Thoracic aorta (tissue), 2 donors: ENCODE results near the gene HINT2. TPM values are rescaled to one million over a fixed set of nuclear protein-coding genes. Genes with fewer than 3 reads are reported as not detected.
A peak's percentile ranks its signal among the peaks of the same experiment; 100 is the strongest.

Source experiments
- ATAC-seq: fragments of 150-250 bp; one replicate; pipeline ENCODE4 v1.8.0; 2017; ENCODE audit warnings: low read depth; ENCODE audit not compliant: insufficient number of reproducible peaks, low FRiP score
- DNase-seq: peaks from one replicate; pipeline ENCODE4 v3.0.0-alpha.2; 2020; ENCODE audit warnings: low spot score
- H3K27ac ChIP-seq, 2 donors: fragments of 200-600 bp; sonication (generic); 1 replicate in 1 of 2; 2 replicates in 1 of 2; pipeline ENCODE4 v1.5.1; 2016; ENCODE audit warnings: mild to moderate bottlenecking in 2 of 2, moderate library complexity in 2 of 2
- H3K27me3 ChIP-seq: fragments of 200-600 bp; sonication (generic); replicated peaks from 2 replicates; pipeline ENCODE4 v1.6.0; 2016; ENCODE audit warnings: mild to moderate bottlenecking; ENCODE audit not compliant: insufficient read depth
- H3K36me3 ChIP-seq: fragments of 200-600 bp; sonication (generic); one replicate; pipeline ENCODE4 v1.5.1; 2016
- H3K4me1 ChIP-seq, 2 donors: fragments of 200-600 bp; sonication (generic); 1 replicate in 1 of 2; 2 replicates in 1 of 2; pipeline versions ENCODE4 v1.5.1 to v1.6.0; 2016; ENCODE audit warnings: low read depth in 2 of 2, mild to moderate bottlenecking in 1 of 2; ENCODE audit not compliant: control insufficient read depth in 1 of 2
- H3K4me3 ChIP-seq: fragments of 200-600 bp; sonication (generic); 2 replicates; pipeline ENCODE4 v1.5.1; 2016; ENCODE audit warnings: mild to moderate bottlenecking
- H3K9me3 ChIP-seq: fragments of 200-600 bp; sonication (generic); 2 replicates; pipeline ENCODE4 v1.5.1; 2016
- CTCF ChIP-seq: fragments of 200-600 bp; sonication (generic); IDR thresholded peaks from one replicate; pipeline ENCODE4 v1.5.1; 2019; ENCODE audit warnings: antibody characterized with exemption
- total RNA-seq, 2 donors: library from RNA; depleted of rRNA; stranded (reverse); fragments of >200 nt; gene quantifications; one replicate each; pipeline versions ENCODE4 v1.1.0 to v1.2.3, GENCODE V29; 2016

HINT2 gene
- total RNA-seq, 2 donors from 2014 or later, result 18.4 to 45.4 TPM

- Histone ChIP-seq H3K36me3 (no peaks in the 10 kb centered on the region), H3K27me3 (no peaks in the 10 kb centered on the region), H3K9me3 (no peaks in the 10 kb centered on the region), H3K4me1 (peaks cover 13 to 28% of the 10 kb centered on the region in 2 donors), H3K27ac (no peak overlapping the region), H3K4me3 (no peak overlapping the region)
- no peak for TF ChIP-seq CTCF
- ATAC-seq (no peak), DNase-seq (no peak)
Measured at GRCh38 chr9:35816708-35817107, 1.9 kb upstream of the HINT2 start.

GRCh38 chr9:35814106-35814840 lies 569 bp downstream of the HINT2 start:
- ATAC-seq (no peak), DNase-seq (no peak)
- H3K27ac ChIP-seq, result peak overlapping the region; percentile 88 to 91
- peak overlapping the region; percentile 85 for H3K4me3 ChIP-seq
- H3K4me1 ChIP-seq, result peaks cover 16 to 39% of the 10 kb centered on the region in 2 donors
- TF ChIP-seq CTCF, result peak; percentile 20
- H3K9me3 ChIP-seq, result no peaks in the 10 kb centered on the region
- H3K36me3 ChIP-seq, result peaks cover 2% of the 10 kb centered on the region
- no peaks in the 10 kb centered on the region for H3K27me3 ChIP-seq

GRCh38 chr9:35813434-35814105 lies 1.3 kb downstream of the HINT2 start:
- peaks cover 16 to 39% of the 10 kb centered on the region in 2 donors for H3K4me1 ChIP-seq
- H3K4me3 ChIP-seq, result peak overlapping the region; percentile 85
- peaks cover 9% of the 10 kb centered on the region for H3K36me3 ChIP-seq
- ATAC-seq (no peak), DNase-seq (no peak)
- peak overlapping the region; percentile 88 to 91 for H3K27ac ChIP-seq
- H3K27me3 ChIP-seq, result no peaks in the 10 kb centered on the region
- H3K9me3 ChIP-seq, result no peaks in the 10 kb centered on the region
- no peak for TF ChIP-seq CTCF

- peak within 1 kb of the TSS; percentile 85 to 87 for H3K27ac ChIP-seq
- no peaks in the 10 kb centered on the region for H3K27me3 ChIP-seq
- peak within 1 kb of the TSS; percentile 73 for H3K4me3 ChIP-seq
- H3K4me1 ChIP-seq, result peaks cover 16 to 39% of the 10 kb centered on the region in 2 donors
- peaks cover 23% of the 10 kb centered on the region for H3K36me3 ChIP-seq
- DNase-seq (peak; percentile 83), ATAC-seq (no peak)
- H3K9me3 ChIP-seq, result no peaks in the 10 kb centered on the region
- no peak for TF ChIP-seq CTCF
Measured at GRCh38 chr9:35812025-35812602, 2.7 kb downstream of the HINT2 start, which contains the start of gene SPAG8. TSS of gene SPAG8 (minus strand) at chr9:35812262. CDS start at chr9:35812147, 115 bp downstream.
